Measurements from ENCODE around the gene CDC42EP2. TPM values are rescaled to one million over a fixed set of nuclear protein-coding genes. Genes with fewer than 3 reads are reported as not detected.

The CDC42EP2 gene
- total and polyA plus RNA-seq, 10 of the 15 experiments (the other 5 are each of a cell fraction or from before 2014, with no cell fraction given) = 0.03 to 1.2 (median 0.09) TPM; not detected in 3

DNA sequence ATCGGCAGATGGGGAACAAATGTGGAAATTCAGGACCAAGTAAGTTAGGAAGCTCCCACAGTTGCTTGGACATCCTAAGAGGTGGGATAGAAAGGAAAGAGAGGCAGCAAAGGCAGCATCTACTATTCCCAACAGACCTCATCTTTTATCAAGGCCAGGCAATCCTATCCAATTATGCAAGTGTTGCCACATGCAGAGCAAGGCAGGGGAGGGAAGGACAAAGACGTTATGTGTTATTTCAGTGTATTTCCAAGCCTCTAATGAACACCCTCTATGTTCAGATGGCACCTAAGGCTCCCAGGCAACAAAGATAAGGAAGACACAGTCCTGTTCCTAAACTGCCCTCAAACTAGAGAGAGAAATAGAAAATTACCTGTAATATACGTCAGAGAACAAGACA lies 49.1 kb downstream of the CDC42EP2 start:
- Histone ChIP-seq H3K9me3 (replicated peaks; ENCODE audit: control insufficient read depth, insufficient read depth, low read length) (no peaks in the 10 kb centered on the region), H3K27ac (ENCODE audit: control insufficient read depth, insufficient read depth) (no peak overlapping the region), H3K36me3 (ENCODE audit: control insufficient read depth in 2 of 2, insufficient read depth in 2 of 2, low read length in 1 of 2) (no peaks in the 10 kb centered on the region), H3K27me3 (replicated peaks in 1 of 2; ENCODE audit: control insufficient read depth in 2 of 2, insufficient read depth in 2 of 2, low read length in 1 of 2) (no peaks in the 10 kb centered on the region; a peak in 1 of 4 replicates), H3K4me3 (no peak overlapping the region), H4K20me1 (ENCODE audit: control insufficient read depth, insufficient read depth) (no peaks in the 10 kb centered on the region), H3K79me2 (ENCODE audit: control insufficient read depth, insufficient read depth, low read length) (no peaks in the 10 kb centered on the region), H3K4me1 (ENCODE audit: control insufficient read depth, insufficient read depth, low read length) (peaks cover 14% of the 10 kb centered on the region), H3K9ac (ENCODE audit: control insufficient read depth, insufficient read depth, low read length) (no peak overlapping the region), H2AFZ (ENCODE audit: control insufficient read depth, low read depth, low read length) (no peak overlapping the region; the same call in 1 of the 2 replicates), H3K4me2 (ENCODE audit: control insufficient read depth, insufficient read depth) (no peak overlapping the region)
- DNase-seq (ENCODE audit: low read depth, low spot score) (no peak), ATAC-seq (no peak), FAIRE-seq (no peak)
- RAD21 ChIA-PET (ENCODE audit: unreplicated experiment) = interaction anchor here (1.5 kb wide), 1 partner anchor 147 kb away, joined by 4 read pairs; no protein-coding TSS in a partner anchor
- WGBS (ENCODE audit: insufficient coverage, insufficient replicate concordance, low lambda C conversion rate, missing lambda C conversion rate) = 75% methylated on average over 3 of the region's 3 CpGs
- in situ Hi-C loops (cut with MboI) = no loop called here
- CTCF ChIA-PET = interaction anchor here (0.6 to 1.8 kb wide), 2 partner anchors 89 to 105 kb away, joined by 3 to 6 read pairs; no protein-coding TSS in a partner anchor
- POLR2A ChIA-PET = interaction anchor here (0.6 kb wide), 1 partner anchor 18 kb away, joined by 6 read pairs; no protein-coding TSS in a partner anchor
- intact Hi-C loops (cut with micrococcal nuclease; ENCODE audit: unreplicated experiment) = no loop called here
- BruUV-seq (replicated peaks) = no TSS peak
- SMC1A ChIA-PET (ENCODE audit: uncharacterized antibody, unreplicated experiment) = interaction anchor here (1.4 kb wide), 1 partner anchor 107 kb away, joined by 3 read pairs; no protein-coding TSS in a partner anchor
- TF ChIP-seq SKIL (IDR thresholded peaks at IDR 0.05; ENCODE audit: low read depth, poor library complexity, severe bottlenecking) = no peak
- no peak for TF ChIP-seq NR2C1 (IDR thresholded peaks at IDR 0.05)
- no peak for TF ChIP-seq GATAD2B (conservative IDR thresholded peaks at IDR 0.05; ENCODE audit: low read depth)
- TF ChIP-seq ZNF24 (IDR thresholded peaks at IDR 0.05) = no peak
- TF ChIP-seq BCL11A (IDR thresholded peaks at IDR 0.05; ENCODE audit: low read depth, low read length) = no peak
- TF ChIP-seq BACH1 (IDR thresholded peaks at IDR 0.05; ENCODE audit: borderline replicate concordance) = no peak
- no peak for TF ChIP-seq NR2C2 (IDR thresholded peaks at IDR 0.05; ENCODE audit: borderline replicate concordance, control insufficient read depth, insufficient read length, low read depth)
- TF ChIP-seq YBX1 (IDR thresholded peaks at IDR 0.05) = no peak
- no peak for TF ChIP-seq HDGF (IDR thresholded peaks at IDR 0.05)
- TF ChIP-seq CEBPB (IDR thresholded peaks at IDR 0.05; ENCODE audit: borderline replicate concordance in 1 of 2, low read depth in 2 of 2, low read length in 2 of 2) = no peak
- TF ChIP-seq CHD4 (IDR thresholded peaks at IDR 0.05) = no peak
- TF ChIP-seq HDAC2 (IDR thresholded peaks at IDR 0.05) = no peak

Data from GM12878 (cell line).